A673 (cell line): ENCODE measurements around the gene SSBP4. TPM values are rescaled to one million over a fixed set of nuclear protein-coding genes. Genes with fewer than 3 reads are reported as not detected.

ENCODE experiments used
- BruUV-seq: library from RNA; stranded (reverse); fragments of 400-500 nt; replicated peaks from 2 replicates; lab custom pipeline; 2021; lab: Mats Ljungman, UMichigan
- CTCF ChIA-PET: fragments of 300-600 bp; sonication (Branson Sonifier 250); formaldehyde crosslinking; loops from one replicate; lab custom pipeline; 2022; ENCODE audit warnings: antibody characterized with exemption; lab: Charles Lee
- POLR2A ChIA-PET: fragments of 300-600 bp; sonication (Branson Sonifier 250); formaldehyde crosslinking; loops from one replicate; lab custom pipeline; 2022; ENCODE audit warnings: antibody characterized with exemption; ENCODE audit not compliant: low non-redundant PET; lab: Charles Lee
- DNase-seq: peaks from one replicate; pipeline ENCODE4 v3.0.0-alpha.2; 2015; ENCODE audit warnings: low spot score
- H3K27ac ChIP-seq: fragments of 200-600 bp; sonication (generic); 2 replicates; pipeline ENCODE4 v1.5.1; 2016; ENCODE audit warnings: mixed run types, low read depth, mild to moderate bottlenecking, mixed read lengths, antibody characterized with exemption, low read length; ENCODE audit not compliant: poor library complexity, severe bottlenecking
- H3K27me3 ChIP-seq: fragments of 200-600 bp; sonication (generic); replicated peaks from 2 replicates; pipeline ENCODE4 v1.6.1; 2017; ENCODE audit warnings: mixed run types, low read depth, mild to moderate bottlenecking, mixed read lengths, antibody characterized with exemption, low read length; ENCODE audit not compliant: insufficient read depth, poor library complexity
- H3K36me3 ChIP-seq: fragments of 200-600 bp; sonication (generic); 2 replicates; pipeline ENCODE4 v1.6.1; 2016; ENCODE audit warnings: mixed run types, mild to moderate bottlenecking, mixed read lengths, antibody characterized with exemption, low read length; ENCODE audit not compliant: insufficient read depth, poor library complexity, severe bottlenecking
- H3K4me1 ChIP-seq: fragments of 200-600 bp; sonication (generic); 2 replicates; pipeline ENCODE4 v1.6.1; 2017; ENCODE audit warnings: mixed run types, mild to moderate bottlenecking, mixed read lengths, antibody characterized with exemption, low read length; ENCODE audit not compliant: insufficient read depth, poor library complexity, severe bottlenecking
- H3K4me3 ChIP-seq: fragments of 200-600 bp; sonication (generic); 2 replicates; pipeline ENCODE4 v1.5.1; 2016; ENCODE audit warnings: low read depth, mixed run types, mild to moderate bottlenecking, mixed read lengths, low read length; ENCODE audit not compliant: poor library complexity, severe bottlenecking
- H3K9me3 ChIP-seq: fragments of 200-600 bp; sonication (generic); 2 replicates; pipeline ENCODE4 v1.6.1; 2016; ENCODE audit warnings: mixed run types, low read depth, mild to moderate bottlenecking, mixed read lengths, antibody characterized with exemption, low read length; ENCODE audit not compliant: poor library complexity, severe bottlenecking
- CTCF ChIP-seq: fragments of 300-800, 200-600 bp; sonication (generic); conservative IDR thresholded peaks from 2 replicates; pipeline ENCODE4 v1.5.1; 2017; ENCODE audit warnings: low read depth, mild to moderate bottlenecking, antibody characterized with exemption, low read length, moderate library complexity, mixed read lengths
- EZH2 ChIP-seq: fragments of 200-600 bp; sonication (generic); IDR thresholded peaks from 2 replicates; pipeline ENCODE4 v1.6.1; 2017; ENCODE audit warnings: borderline replicate concordance, low read depth, mild to moderate bottlenecking, mixed read lengths, antibody characterized with exemption, low read length; ENCODE audit not compliant: poor library complexity, severe bottlenecking
- intact Hi-C: fragments of 100-400 bp; cut with micrococcal nuclease; formaldehyde crosslinking; loops from one replicate; pipeline ENCODE4 v1.10.0; 2022; ENCODE audit not compliant: unreplicated experiment
- total RNA-seq: library from RNA; stranded (reverse); gene quantifications from 2 replicates; pipeline ENCODE4 v1.2.3, GENCODE V29; 2021

The SSBP4 gene
- total RNA-seq, 1 experiment from 2014 or later: 248 TPM

- H3K4me1 ChIP-seq: peaks cover 4% of the 10 kb centered on the region
- peak; percentile 84 for DNase-seq
- peak overlapping the region; percentile 35 for H3K27ac ChIP-seq
- CTCF ChIA-PET: interaction anchor here (0.6 to 1.5 kb wide), 5 partner anchors 11 to 396 kb away, joined by 3 to 9 read pairs (median 5); no protein-coding TSS in a partner anchor
- no TSS peak for BruUV-seq
- no peaks in the 10 kb centered on the region for H3K27me3 ChIP-seq
- peak; percentile 99 for TF ChIP-seq CTCF
- TF ChIP-seq EZH2: no peak
- no peak overlapping the region for H3K4me3 ChIP-seq
- POLR2A ChIA-PET: interaction anchor here (0.5 kb wide), 1 partner anchor 236 kb away, joined by 7 read pairs; no protein-coding TSS in a partner anchor
- peaks cover 18% of the 10 kb centered on the region for H3K36me3 ChIP-seq
- intact Hi-C loops: no loop called here
- H3K9me3 ChIP-seq: no peaks in the 10 kb centered on the region
Observed at GRCh38 chr19:18450931-18451836, 32.0 kb downstream of the SSBP4 start.

- no peak overlapping the region for H3K4me3 ChIP-seq
- POLR2A ChIA-PET: no interaction called here
- BruUV-seq: no TSS peak
- intact Hi-C loops: no loop called here
- no peak for TF ChIP-seq EZH2
- TF ChIP-seq CTCF: no peak
- peaks cover 4% of the 10 kb centered on the region for H3K4me1 ChIP-seq
- H3K27me3 ChIP-seq: no peaks in the 10 kb centered on the region
- DNase-seq: no peak
- H3K9me3 ChIP-seq: no peaks in the 10 kb centered on the region
- peaks cover 17% of the 10 kb centered on the region for H3K36me3 ChIP-seq
- CTCF ChIA-PET: no interaction called here
- H3K27ac ChIP-seq: no peak overlapping the region
Observed at GRCh38 chr19:18452386-18452785, 33.2 kb downstream of the SSBP4 start.

GRCh38 chr19:18453269-18454024 is 34.2 kb downstream of the SSBP4 start:
- POLR2A ChIA-PET: no interaction called here
- Histone ChIP-seq H3K27me3 (no peaks in the 10 kb centered on the region), H3K4me3 (no peak overlapping the region), H3K4me1 (peaks cover 4% of the 10 kb centered on the region), H3K27ac (no peak overlapping the region), H3K9me3 (no peaks in the 10 kb centered on the region), H3K36me3 (peaks cover 17% of the 10 kb centered on the region)
- intact Hi-C loops: no loop called here
- CTCF ChIA-PET: no interaction called here
- BruUV-seq: no TSS peak
- DNase-seq: no peak
- TF ChIP-seq EZH2: no peak
